COLO668 (cell line): Measurements from ENCODE around the gene DGKG.
A peak's percentile ranks its signal among the peaks of the same experiment; 100 is the strongest.

Experiments
- DNase-seq: peaks from one replicate; lab custom pipeline; 2025; ENCODE audit not compliant: unreplicated experiment; lab: John Stamatoyannopoulos, UW

Gene DGKG

GRCh38 chr3:186118692-186119091 is 243.3 kb downstream of the DGKG start:
- DNase-seq, result no peak

GRCh38 chr3:186117521-186118134 is 244.4 kb downstream of the DGKG start:
- no peak for DNase-seq

- DNase-seq, result no peak
These were observed 246.6 kb downstream of the DGKG start for GRCh38 chr3:186115239-186115996.

- DNase-seq, result no peak
These were observed 250.8 kb downstream of the DGKG start for GRCh38 chr3:186110975-186111974.

GRCh38 chr3:186109897-186110803 is 251.9 kb downstream of the DGKG start:
- peak; percentile 33 for DNase-seq

- DNase-seq, result peak; percentile 95
These were observed 252.8 kb downstream of the DGKG start, which contains the start of gene ETV5 for GRCh38 chr3:186108941-186109865. Gene ETV5, minus strand, starts transcription at chr3:186109089. Its CDS starts 3,221 bp downstream, at chr3:186105868.

- DNase-seq, result peak; percentile 56
These were observed 253.7 kb downstream of the DGKG start for GRCh38 chr3:186108106-186108940.

GRCh38 chr3:186107215-186108105 is 254.6 kb downstream of the DGKG start:
- peak; percentile 75 for DNase-seq

GRCh38 chr3:186105543-186105942 is 256.5 kb downstream of the DGKG start:
- DNase-seq, result no peak

- no peak for DNase-seq
These were observed 259.3 kb downstream of the DGKG start for GRCh38 chr3:186102687-186103086.

GRCh38 chr3:186100398-186100797 is 261.6 kb downstream of the DGKG start:
- DNase-seq, result no peak

- peak; percentile 34 for DNase-seq
These were observed 262.9 kb downstream of the DGKG start for GRCh38 chr3:186099178-186099577.

- DNase-seq, result no peak
These were observed 263.3 kb downstream of the DGKG start for GRCh38 chr3:186098740-186099139.

- DNase-seq, result peak; percentile 86
These were observed 264.2 kb downstream of the DGKG start for GRCh38 chr3:186097663-186098451.

- no peak for DNase-seq
These were observed 264.7 kb downstream of the DGKG start for GRCh38 chr3:186097317-186097662.
